WTC11 (cell line): Measurements from ENCODE around the gene GATAD2A. TPM values are rescaled to one million over a fixed set of nuclear protein-coding genes. Genes with fewer than 3 reads are reported as not detected.

ENCODE experiments used
- ATAC-seq: fragments of 200-7000 bp; cut with Tn5 transposase; 2 replicates; pipeline ENCODE4 v1.10.0; 2021; ENCODE audit warnings: mild to moderate bottlenecking, moderate library complexity
- CTCF ChIA-PET: fragments of 300-600 bp; sonication (Branson Sonifier 250); formaldehyde crosslinking; loops from one replicate; lab custom pipeline; 2021; ENCODE audit warnings: antibody characterized with exemption; lab: Charles Lee
- POLR2A ChIA-PET: fragments of 350-600 bp; sonication (Branson Sonifier 250); formaldehyde crosslinking; loops from one replicate; lab custom pipeline; 2021; ENCODE audit warnings: antibody characterized with exemption; lab: Charles Lee
- DNase-seq: peaks from one replicate; pipeline ENCODE4 v3.0.0; 2021; ENCODE audit warnings: low spot score
- H3K27ac Mint-ChIP-seq: 2 replicates; pipeline ENCODE4 v1.8.0; 2021; ENCODE audit warnings: mixed read lengths
- H3K27me3 Mint-ChIP-seq: 2 replicates; pipeline ENCODE4 v1.8.0; 2021; ENCODE audit warnings: low read depth, mild to moderate bottlenecking, moderate library complexity, mixed read lengths
- H3K36me3 Mint-ChIP-seq: 2 replicates; pipeline ENCODE4 v1.8.0; 2021; ENCODE audit warnings: mixed read lengths
- H3K4me1 Mint-ChIP-seq: 2 replicates; pipeline ENCODE4 v1.8.0; 2022; ENCODE audit warnings: mixed read lengths
- H3K4me3 Mint-ChIP-seq: 2 replicates; pipeline ENCODE4 v1.8.0; 2021; ENCODE audit warnings: mild to moderate bottlenecking, moderate library complexity, mixed read lengths
- H3K9me3 Mint-ChIP-seq: 2 replicates; pipeline ENCODE4 v1.8.0; 2021; ENCODE audit warnings: mixed read lengths
- ARID4B ChIP-seq: sonication (generic); formaldehyde crosslinking; IDR thresholded peaks from 2 replicates; pipeline ENCODE4 v1.8.0; 2023; ENCODE audit warnings: missing genetic modification reagents, mild to moderate bottlenecking, borderline replicate concordance
- HMGXB4 ChIP-seq: sonication (generic); formaldehyde crosslinking; IDR thresholded peaks from 2 replicates; pipeline ENCODE4 v1.8.1; 2023; ENCODE audit warnings: mild to moderate bottlenecking, moderate library complexity, missing genetic modification reagents
- MXD4 ChIP-seq: fragments of 250-450 bp; sonication (Bioruptor Pico); IDR thresholded peaks from 2 replicates; pipeline ENCODE4 v1.8.0; 2021; ENCODE audit warnings: mild to moderate bottlenecking, moderate library complexity, borderline replicate concordance
- NR1H2 ChIP-seq: sonication (generic); formaldehyde crosslinking; IDR thresholded peaks from 2 replicates; pipeline ENCODE4 v1.9.0; 2021; ENCODE audit warnings: mild to moderate bottlenecking, moderate library complexity, missing genetic modification reagents
- NR3C1 ChIP-seq: sonication (generic); formaldehyde crosslinking; conservative IDR thresholded peaks from 2 replicates; pipeline ENCODE4 v1.8.1; 2023; ENCODE audit warnings: low read depth, mild to moderate bottlenecking, missing genetic modification reagents
- OVOL2 ChIP-seq: fragments of 250-450 bp; sonication (Bioruptor Pico); IDR thresholded peaks from 2 replicates; pipeline ENCODE4 v1.9.0; 2021; ENCODE audit warnings: mild to moderate bottlenecking, borderline replicate concordance
- RELA ChIP-seq: sonication (generic); formaldehyde crosslinking; IDR thresholded peaks from 2 replicates; pipeline ENCODE4 v1.8.1; 2022; ENCODE audit warnings: missing genetic modification reagents, mild to moderate bottlenecking, borderline replicate concordance
- SOX15 ChIP-seq: fragments of 250-450 bp; sonication (Bioruptor Pico); IDR thresholded peaks from 2 replicates; pipeline ENCODE4 v1.9.0; 2021; ENCODE audit warnings: mild to moderate bottlenecking
- SP1 ChIP-seq: sonication (generic); formaldehyde crosslinking; conservative IDR thresholded peaks from 2 replicates; pipeline ENCODE4 v1.8.1; 2022; ENCODE audit warnings: missing genetic modification reagents
- TEAD1 ChIP-seq: sonication (generic); formaldehyde crosslinking; IDR thresholded peaks from 2 replicates; pipeline ENCODE4 v1.8.0; 2022; ENCODE audit warnings: mild to moderate bottlenecking, missing genetic modification reagents
- ZBTB21 ChIP-seq: sonication (generic); formaldehyde crosslinking; IDR thresholded peaks from 2 replicates; pipeline ENCODE4 v1.8.1; 2023; ENCODE audit warnings: mild to moderate bottlenecking, missing genetic modification reagents, borderline replicate concordance
- ZNF232 ChIP-seq: sonication (generic); formaldehyde crosslinking; IDR thresholded peaks from 2 replicates; pipeline ENCODE4 v1.8.0; 2022; ENCODE audit warnings: mild to moderate bottlenecking, missing genetic modification reagents
- ZNF396 ChIP-seq: fragments of 250-450 bp; sonication (Bioruptor Pico); IDR thresholded peaks from 2 replicates; pipeline ENCODE4 v1.8.0; 2021; ENCODE audit warnings: mild to moderate bottlenecking, moderate library complexity, borderline replicate concordance
- ZNF416 ChIP-seq: fragments of 250-450 bp; sonication (Bioruptor Pico); IDR thresholded peaks from 2 replicates; pipeline ENCODE4 v1.9.0; 2021; ENCODE audit warnings: mild to moderate bottlenecking, inconsistent platforms
- ZNF671 ChIP-seq: fragments of 250-450 bp; sonication (Bioruptor Pico); IDR thresholded peaks from 2 replicates; pipeline ENCODE4 v1.8.0; 2021; ENCODE audit warnings: mild to moderate bottlenecking
- total RNA-seq: library from RNA; stranded (reverse); gene quantifications from 3 replicates; pipeline ENCODE4 v1.2.3, GENCODE V29; 2021
- TF ChIP-seq, protein P1 (sequence below): sonication (generic); formaldehyde crosslinking; IDR thresholded peaks from 2 replicates; pipeline ENCODE4 v1.8.1; 2023; ENCODE audit warnings: mild to moderate bottlenecking, missing genetic modification reagents
- TF ChIP-seq, protein P2 (sequence below): sonication (generic); formaldehyde crosslinking; IDR thresholded peaks from 2 replicates; pipeline ENCODE4 v1.8.1; 2023; ENCODE audit warnings: mild to moderate bottlenecking, missing genetic modification reagents
- TF ChIP-seq, protein P3 (sequence below): sonication (generic); formaldehyde crosslinking; IDR thresholded peaks from 2 replicates; pipeline ENCODE4 v1.8.0; 2022; ENCODE audit warnings: mild to moderate bottlenecking, missing genetic modification reagents
- TF ChIP-seq, protein P4 (sequence below): sonication (generic); formaldehyde crosslinking; IDR thresholded peaks from 2 replicates; pipeline ENCODE4 v1.8.0; 2023; ENCODE audit warnings: missing genetic modification reagents

GATAD2A gene
- total RNA-seq, 1 experiment from 2014 or later: 209 TPM

DNA sequence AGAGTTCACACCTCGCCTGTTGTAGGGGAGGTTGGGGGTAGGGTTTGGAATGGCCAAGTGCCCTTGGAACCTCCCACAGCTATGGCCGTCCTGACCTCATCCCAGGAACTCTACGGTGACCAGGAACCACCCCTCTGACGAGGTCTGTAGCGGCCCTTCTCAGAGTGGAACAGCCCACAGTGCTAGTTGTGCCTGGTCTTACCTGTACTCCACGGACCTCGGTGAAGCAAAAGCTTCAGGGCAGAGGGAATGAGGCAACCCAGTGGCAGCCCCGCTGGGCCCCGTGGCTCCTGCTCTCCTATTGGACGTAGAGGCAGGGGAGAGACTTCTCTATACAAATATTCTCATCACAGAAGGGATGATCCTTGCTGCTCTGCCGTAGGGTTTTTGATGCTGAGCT lies 102.7 kb downstream of the GATAD2A start:
- Mint-ChIP-seq H3K9me3 (no peaks in the 10 kb centered on the region), H3K4me1 (peaks cover 8% of the 10 kb centered on the region), H3K27ac (0 out of 2 replicates have a peak overlapping the region, but pooled peaks have one; percentile 40), H3K27me3 (no peaks in the 10 kb centered on the region), H3K4me3 (no peak overlapping the region), H3K36me3 (peaks cover 29% of the 10 kb centered on the region)
- DNase-seq (no peak), ATAC-seq (peak; percentile 12)
- CTCF ChIA-PET: interaction anchor here (0.5 to 1.8 kb wide), 3 partner anchors 18 to 531 kb away, joined by 3 to 6 read pairs (median 4); no protein-coding TSS in a partner anchor
- TF ChIP-seq ZBTB21 (no peak), ZNF232 (no peak), ZNF396 (CRISPR knock-in tag) (no peak), ZNF416 (CRISPR knock-in tag) (no peak), HMGXB4 (CRISPR knock-in tag) (no peak), MXD4 (CRISPR knock-in tag) (no peak), SOX15 (CRISPR knock-in tag) (no peak), ARID4B (CRISPR knock-in tag) (no peak), SP1 (CRISPR knock-in tag) (no peak), OVOL2 (CRISPR knock-in tag) (no peak), NR3C1 (CRISPR knock-in tag) (no peak), ZNF671 (CRISPR knock-in tag) (no peak), TEAD1 (no peak), RELA (CRISPR knock-in tag) (no peak), NR1H2 (CRISPR knock-in tag) (no peak)
- TF ChIP-seq, protein P1, sequence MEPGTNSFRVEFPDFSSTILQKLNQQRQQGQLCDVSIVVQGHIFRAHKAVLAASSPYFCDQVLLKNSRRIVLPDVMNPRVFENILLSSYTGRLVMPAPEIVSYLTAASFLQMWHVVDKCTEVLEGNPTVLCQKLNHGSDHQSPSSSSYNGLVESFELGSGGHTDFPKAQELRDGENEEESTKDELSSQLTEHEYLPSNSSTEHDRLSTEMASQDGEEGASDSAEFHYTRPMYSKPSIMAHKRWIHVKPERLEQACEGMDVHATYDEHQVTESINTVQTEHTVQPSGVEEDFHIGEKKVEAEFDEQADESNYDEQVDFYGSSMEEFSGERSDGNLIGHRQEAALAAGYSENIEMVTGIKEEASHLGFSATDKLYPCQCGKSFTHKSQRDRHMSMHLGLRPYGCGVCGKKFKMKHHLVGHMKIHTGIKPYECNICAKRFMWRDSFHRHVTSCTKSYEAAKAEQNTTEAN (CRISPR knock-in tag): no peak
- TF ChIP-seq, protein P2, sequence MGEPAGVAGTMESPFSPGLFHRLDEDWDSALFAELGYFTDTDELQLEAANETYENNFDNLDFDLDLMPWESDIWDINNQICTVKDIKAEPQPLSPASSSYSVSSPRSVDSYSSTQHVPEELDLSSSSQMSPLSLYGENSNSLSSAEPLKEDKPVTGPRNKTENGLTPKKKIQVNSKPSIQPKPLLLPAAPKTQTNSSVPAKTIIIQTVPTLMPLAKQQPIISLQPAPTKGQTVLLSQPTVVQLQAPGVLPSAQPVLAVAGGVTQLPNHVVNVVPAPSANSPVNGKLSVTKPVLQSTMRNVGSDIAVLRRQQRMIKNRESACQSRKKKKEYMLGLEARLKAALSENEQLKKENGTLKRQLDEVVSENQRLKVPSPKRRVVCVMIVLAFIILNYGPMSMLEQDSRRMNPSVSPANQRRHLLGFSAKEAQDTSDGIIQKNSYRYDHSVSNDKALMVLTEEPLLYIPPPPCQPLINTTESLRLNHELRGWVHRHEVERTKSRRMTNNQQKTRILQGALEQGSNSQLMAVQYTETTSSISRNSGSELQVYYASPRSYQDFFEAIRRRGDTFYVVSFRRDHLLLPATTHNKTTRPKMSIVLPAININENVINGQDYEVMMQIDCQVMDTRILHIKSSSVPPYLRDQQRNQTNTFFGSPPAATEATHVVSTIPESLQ (CRISPR knock-in tag): no peak
- TF ChIP-seq, protein P3, sequence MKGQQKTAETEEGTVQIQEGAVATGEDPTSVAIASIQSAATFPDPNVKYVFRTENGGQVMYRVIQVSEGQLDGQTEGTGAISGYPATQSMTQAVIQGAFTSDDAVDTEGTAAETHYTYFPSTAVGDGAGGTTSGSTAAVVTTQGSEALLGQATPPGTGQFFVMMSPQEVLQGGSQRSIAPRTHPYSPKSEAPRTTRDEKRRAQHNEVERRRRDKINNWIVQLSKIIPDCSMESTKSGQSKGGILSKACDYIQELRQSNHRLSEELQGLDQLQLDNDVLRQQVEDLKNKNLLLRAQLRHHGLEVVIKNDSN: no peak
- TF ChIP-seq, protein P4, sequence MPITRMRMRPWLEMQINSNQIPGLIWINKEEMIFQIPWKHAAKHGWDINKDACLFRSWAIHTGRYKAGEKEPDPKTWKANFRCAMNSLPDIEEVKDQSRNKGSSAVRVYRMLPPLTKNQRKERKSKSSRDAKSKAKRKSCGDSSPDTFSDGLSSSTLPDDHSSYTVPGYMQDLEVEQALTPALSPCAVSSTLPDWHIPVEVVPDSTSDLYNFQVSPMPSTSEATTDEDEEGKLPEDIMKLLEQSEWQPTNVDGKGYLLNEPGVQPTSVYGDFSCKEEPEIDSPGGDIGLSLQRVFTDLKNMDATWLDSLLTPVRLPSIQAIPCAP (CRISPR knock-in tag): no peak
- TF ChIP-seq, all 79 proteins: peak for 0
- POLR2A ChIA-PET: interaction anchor here (0.5 kb wide), 1 partner anchor 24 kb away, joined by 4 read pairs; no protein-coding TSS in a partner anchor
